Activated gamma-delta T cell treated with Interleukin-2 at 50 U/mL for 16 hours (primary cell): ENCODE measurements around the gene NFS1.
"Not testable (repeated sequence)": the region's sequence is repeated elsewhere in the genome, so short reads cannot be mapped to it uniquely, and the experiment has no call there.

Experiments
- DNase-seq: peaks from one replicate; pipeline ENCODE4 v3.0.0-alpha.2; 2020

The NFS1 gene

DNA sequence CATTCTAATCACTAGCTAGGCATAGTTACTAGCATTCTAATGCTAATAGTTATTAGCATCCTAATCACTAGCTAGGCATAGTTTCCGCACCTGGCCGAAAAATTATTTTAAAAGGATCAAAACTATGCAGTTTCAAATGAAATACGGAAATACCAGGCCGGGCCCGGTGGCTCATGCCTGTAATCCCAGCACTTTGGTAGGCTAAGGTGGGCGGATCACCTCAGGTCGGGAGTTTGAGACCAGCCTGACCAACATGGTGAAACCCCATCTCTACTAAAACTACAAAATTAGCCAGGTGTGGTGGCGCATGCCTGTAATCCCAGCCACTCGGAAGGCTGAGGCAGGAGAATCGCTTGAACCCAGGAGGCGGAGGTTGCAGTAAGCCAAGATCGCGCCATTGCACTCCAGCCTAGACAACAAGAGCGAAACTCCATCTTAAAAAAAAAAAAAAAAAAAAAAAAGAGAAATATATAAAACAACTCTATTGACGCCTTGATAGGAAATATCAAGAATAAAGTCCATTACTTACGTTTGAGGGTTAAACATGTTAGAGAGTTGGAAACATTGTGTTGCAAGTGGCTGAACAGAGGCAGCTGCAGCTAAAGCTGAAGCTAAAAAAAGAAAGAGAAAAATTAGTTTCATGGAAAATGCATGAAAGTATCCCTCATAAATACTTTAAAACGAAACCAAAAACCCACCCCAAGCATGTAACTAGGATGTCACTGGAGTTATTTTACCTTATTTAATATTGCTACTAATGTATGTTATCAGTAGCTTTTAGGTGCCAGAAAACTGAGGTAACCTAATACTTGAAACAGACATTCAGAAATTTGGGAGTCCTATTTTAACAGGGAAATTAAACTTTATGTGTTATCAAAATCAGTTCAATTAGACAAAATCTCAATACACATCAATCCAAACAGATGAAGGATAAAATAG lies 7.7 kb upstream of the NFS1 start:
- DNase-seq = not testable (repeated sequence)

DNA sequence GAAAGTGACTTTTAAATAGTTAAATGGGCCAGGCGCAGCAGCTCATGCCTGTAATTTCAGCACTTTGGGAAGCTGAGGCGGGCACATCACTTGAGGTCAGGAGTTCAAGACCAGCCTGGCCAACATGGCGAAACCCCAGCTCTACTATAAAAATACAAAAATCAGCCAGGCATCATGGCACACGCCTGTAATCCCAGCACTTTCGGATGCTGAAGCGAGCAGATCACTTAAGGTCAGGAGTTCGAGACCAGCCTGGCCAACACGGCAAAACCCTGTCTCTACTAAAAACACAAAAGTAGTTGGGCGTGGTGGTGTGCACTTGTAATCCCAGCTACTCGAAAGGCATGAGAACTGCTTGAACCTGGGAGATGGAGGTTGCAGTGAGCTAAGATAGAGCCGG lies 6.7 kb upstream of the NFS1 start:
- not testable (repeated sequence) for DNase-seq

GRCh38 chr20:35704514-35705261 lies 5.5 kb upstream of the NFS1 start:
- no peak for DNase-seq

DNA sequence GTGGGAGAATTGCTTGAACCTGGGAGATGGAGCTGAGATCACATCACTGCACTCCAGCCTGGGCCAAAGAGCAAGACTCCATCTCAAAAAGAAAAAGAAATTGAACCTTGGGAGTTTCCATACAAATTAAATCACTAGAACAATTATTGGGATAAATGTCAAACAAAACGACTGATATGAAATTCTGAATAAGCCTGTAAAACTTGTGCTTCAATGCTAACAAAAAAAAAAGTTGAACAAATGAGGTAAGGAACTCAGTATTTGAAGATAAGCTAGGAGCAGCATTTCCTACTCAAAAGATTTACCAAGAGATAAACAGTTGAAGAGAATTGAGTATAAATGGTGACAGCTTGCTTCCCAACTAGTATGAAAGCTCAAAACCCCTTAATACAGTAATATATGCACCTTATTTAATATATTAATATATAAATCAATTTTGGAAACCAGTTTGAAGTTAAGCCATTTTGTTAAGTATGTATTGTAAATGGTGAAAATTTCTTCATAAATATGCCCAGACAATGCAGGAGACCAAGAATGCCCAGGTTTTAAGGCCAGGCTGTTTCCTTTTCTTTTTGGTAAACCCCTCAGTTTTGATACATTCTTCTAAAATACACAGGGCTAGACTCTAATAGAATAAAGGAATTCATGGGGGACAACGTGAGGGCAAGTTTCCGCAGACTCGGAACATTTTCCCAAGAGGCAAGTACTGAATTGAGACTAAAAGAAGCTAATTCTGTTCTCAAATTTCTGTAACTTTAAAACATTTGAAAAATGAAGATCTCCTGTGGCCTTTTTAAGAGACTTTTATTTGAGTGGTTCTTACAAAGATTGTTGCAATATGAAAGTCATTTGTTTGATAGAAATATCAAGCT lies 3.9 kb upstream of the NFS1 start:
- DNase-seq = no peak

GRCh38 chr20:35702051-35702823 lies 3.1 kb upstream of the NFS1 start:
- no peak for DNase-seq

- no peak for DNase-seq
These were observed 1.5 kb upstream of the NFS1 start for GRCh38 chr20:35700625-35701148.

DNA sequence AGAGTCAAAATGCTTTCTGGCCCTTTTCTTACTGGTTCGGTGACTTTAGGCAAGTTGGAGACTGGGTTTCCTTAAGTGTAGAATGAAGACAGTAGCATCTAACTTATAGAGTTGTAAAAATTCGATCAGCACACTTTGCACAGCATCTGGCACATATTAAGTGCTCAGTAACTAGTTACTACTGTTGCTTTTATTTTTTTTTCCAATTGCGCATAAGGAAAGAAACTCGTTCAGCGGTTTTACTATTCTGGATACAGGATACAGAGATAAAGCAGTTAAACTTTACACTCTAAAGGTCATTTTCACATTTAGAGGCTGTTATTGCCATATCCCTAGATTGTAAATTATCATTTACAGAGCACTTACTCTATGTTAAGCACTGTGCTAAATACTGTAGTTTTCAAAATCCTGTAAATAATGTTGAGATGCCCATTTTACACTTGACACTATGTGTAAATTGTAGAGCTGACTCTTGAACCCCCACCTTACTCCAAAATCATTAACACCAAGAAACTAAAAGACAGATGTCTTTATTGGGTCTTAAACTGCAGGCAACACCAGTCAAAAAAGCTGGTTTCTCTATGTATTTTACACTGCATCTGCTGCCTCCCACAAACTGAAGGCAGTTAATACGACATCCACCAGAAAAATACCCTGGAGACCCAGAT lies 939 bp upstream of the NFS1 start:
- DNase-seq = no peak

DNA sequence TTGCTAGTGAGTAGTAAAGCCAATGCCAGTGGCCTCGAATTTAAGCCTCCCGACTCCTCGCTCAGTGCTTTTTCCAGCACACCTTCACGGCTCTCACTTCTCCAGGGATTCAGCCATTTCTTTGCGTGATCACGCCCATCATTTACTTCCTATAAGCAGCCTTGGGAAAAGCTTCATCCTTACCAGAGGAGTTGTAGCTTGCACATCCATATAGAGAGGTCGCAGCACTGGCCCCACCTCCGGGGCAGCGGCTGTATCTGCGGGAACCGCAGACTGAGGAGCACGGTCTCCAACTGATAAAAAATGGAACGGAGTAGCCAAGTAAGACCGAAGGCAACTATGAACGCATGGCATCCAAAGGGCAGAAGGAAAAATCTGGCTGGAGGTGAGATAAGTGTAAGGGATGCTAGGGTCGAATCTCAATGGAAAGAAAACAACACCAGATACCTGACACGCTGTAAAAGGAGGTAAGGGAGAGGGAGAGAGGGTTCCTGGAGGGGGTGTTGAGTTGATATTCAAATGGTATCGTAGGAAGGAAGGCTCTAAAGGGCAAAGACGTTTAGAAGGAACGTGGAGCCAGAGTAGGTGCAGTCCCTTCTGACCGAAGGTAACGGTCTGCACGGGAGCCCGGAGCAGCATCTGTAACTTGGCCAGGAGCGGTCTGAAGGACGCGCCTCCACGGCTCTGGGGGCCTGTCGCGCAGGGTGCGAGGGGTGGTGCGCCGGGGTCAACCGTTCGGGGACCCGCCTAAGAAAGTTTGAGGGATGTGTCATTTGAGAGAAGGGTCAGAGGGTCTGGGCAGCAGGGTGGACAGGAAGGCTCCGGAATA lies 640 bp downstream of the NFS1 start:
- peak; percentile 10 for DNase-seq

DNA sequence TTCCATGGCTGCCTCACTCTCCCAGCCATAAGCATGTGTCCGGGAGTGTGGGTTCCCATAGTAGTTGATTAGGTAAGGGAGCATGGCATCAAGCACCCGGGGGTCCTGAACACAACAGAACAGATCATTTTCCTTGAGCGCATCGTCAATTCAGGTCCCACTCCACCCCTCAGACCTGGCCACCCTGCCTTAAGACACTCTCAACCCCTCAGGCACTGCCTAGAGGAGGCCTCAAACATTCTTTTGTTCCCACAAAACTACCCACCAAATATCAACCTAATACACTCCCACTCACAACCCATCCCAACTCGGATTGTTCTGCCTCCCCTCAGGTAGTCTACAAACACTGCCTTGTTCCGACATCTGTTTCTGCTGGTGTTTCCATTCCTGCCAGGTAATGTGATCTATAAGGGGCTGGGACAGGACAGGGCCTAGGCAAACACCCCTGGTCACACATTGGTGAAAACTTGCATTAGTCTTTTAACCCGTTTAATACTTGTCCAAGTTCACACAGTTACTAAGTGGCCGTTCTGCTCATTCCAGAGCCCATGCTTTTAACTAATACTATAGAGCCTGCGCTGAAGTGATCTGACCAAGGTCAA lies 1.4 kb downstream of the NFS1 start:
- no peak for DNase-seq

DNA sequence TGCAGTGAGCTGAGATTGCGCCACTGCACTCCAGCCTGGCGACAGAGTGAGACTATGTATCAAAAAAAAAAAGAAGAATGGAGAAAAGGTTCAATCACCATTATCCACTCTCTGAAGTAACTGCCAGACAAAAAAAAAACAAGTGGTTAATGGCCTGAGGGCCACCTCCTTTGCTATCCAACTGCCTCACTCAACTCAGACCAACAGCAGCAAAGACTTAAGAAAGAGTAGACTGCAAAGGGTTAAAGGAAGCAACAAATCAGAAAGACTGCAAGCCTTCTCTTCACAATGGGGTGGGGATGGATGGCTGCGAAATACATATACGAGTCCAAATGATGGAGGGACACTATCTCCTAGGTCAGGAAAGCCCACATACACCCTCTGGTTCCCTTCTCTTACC lies 3.2 kb downstream of the NFS1 start:
- DNase-seq = no peak

- no peak for DNase-seq
These were observed 3.9 kb downstream of the NFS1 start for GRCh38 chr20:35695245-35695749.

DNA sequence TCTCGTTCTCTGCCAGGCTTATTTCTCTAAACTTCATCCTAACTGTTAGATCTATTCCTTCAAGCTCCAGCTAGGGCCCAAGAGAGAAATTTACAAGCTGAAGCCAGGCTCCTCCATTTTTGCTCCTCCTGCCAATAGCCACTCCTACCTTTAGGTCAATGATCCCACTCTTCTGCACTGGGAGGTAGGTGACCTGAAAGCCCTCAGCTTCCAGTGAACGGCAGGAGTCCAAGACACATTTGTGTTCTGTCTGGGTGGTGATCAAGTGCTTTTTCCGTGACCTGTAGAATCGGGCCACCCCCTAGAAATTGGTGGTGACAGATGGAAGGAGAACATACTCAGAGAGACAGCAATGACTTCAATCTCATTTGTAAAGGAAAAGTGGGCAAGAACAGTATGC lies 8.9 kb downstream of the NFS1 start:
- DNase-seq = no peak

DNA sequence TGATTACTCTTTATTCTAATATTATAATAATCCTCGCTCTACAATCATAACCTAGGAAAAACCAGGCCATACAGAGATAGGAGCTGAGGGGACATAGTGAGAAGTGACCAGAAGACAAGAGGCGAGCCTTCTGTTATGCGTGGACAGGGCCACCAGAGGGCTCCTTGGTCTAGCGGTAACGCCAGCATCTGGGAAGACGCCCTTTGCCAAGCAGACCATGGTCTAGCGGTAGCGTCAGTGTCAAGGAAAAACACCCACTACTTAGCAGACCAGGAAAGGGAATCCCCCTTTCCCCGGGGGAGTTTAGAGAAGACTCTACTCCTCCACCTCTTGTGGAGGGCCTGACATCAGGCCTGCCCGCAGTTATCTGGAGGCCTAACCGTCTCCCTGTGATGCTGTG lies 12.3 kb downstream of the NFS1 start:
- DNase-seq = not testable (repeated sequence)

- not testable (repeated sequence) for DNase-seq
These were observed 13.8 kb downstream of the NFS1 start for GRCh38 chr20:35685368-35685767.

DNA sequence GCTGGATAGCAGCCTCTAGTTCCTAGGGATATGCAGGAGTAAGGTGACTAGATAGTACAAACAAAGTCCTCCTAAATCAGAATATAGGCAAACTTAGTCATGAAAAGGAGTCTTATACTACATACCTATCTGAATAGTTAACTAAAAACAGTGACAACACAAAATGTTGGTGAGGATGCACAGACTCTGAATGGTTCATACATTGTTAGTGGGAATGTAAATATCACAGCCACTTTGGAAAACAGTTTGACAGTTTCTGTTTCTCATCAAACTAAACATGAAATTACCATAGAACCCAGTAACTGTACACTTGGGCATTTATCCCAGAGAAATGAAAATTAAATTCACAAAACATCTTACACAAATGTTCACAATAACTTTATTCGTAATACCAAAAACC lies 17.2 kb downstream of the NFS1 start:
- DNase-seq = no peak

DNA sequence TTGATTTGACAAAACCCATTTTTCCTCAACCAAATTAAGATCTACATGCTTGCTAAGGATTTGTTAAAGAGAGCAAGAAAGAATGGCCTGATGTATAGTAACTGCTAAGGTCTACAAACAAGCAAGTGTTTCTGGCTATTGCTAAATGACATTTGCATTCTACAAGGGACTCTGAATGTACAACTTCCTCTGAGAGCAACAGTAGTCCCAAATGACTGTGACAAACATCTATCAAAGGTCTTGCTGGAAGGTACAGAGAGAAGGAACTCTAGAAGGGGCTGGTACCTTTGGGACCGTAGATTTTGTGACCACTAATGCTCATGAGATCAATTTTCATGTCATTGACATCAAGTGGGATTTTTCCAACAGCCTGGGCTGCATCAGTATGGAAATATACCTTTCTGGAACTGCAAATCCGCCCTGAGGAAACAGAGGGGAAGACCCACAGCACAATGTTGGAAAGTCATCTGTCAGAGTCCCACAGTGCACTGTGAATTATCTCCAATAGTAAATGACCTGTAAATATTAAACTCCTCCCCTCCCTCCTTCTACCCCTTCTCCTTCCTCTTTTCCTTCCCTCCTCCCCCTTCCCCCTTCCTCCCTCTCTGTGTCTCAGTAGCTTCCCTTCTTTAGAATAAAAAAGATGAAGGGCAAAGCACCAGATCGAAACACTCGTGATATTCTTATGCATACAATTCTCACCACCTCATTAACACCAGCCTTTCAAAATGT lies 18.5 kb downstream of the NFS1 start:
- no peak for DNase-seq

DNA sequence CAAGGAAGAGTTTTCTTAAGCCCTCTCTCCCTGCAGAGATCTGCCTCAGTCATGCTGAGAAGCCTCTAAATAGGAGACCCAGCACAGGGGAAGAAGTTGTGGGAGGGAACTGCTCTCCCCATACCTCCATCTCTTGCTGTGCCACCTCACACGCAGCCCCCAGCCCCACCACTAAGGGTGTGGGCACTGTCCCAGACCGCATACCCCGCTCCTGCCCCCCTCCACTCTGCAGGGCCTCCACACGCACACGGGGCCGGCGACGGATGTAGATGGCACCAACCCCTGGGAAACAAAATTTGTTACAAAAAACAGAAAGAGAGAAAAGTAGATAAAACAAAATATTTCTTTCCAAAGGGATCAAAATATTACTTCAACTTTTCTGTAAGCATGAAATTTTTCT lies 24.2 kb downstream of the NFS1 start:
- DNase-seq = no peak

- DNase-seq = no peak
These were observed 25.3 kb downstream of the NFS1 start for GRCh38 chr20:35673884-35674283.

DNA sequence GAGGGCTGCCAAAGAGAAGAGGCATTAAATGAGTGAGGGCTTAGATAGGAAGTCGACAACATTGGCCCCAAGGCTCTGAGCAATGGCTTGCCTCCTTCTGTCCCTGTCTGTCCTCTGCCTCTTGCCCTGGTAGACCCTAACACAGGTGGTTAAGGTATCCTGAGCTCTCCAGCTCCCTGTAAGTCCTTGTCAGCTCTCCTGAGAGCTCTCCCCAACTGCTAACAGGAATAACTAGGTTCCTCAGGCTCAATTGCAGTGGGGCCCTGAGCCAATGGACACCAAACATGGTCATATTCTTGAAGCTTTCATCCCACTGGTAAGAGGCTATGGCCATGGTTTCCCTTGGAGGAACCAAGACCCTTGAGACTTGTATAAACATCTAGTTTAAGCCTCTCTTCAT lies 29.5 kb downstream of the NFS1 start:
- no peak for DNase-seq
